Endothelial cell of umbilical vein (primary cell): ENCODE results near the gene BRD1. TPM values are rescaled to one million over a fixed set of nuclear protein-coding genes. Genes with fewer than 3 reads are reported as not detected.

ENCODE experiments used
- BruUV-seq: library from RNA; stranded (reverse); fragments of 400-500 nt; replicated peaks from 2 replicates; lab custom pipeline; 2021; lab: Mats Ljungman, UMichigan
- CTCF ChIA-PET: fragments of 300-600, 350-600 bp; sonication (Branson Sonifier 250); formaldehyde crosslinking; loops from one replicate; lab custom pipeline; 2021; ENCODE audit warnings: antibody characterized with exemption, inconsistent platforms; lab: Charles Lee
- POLR2A ChIA-PET: fragments of 300-600, 350-600 bp; sonication (Branson Sonifier 250); formaldehyde crosslinking; loops from one replicate; lab custom pipeline; 2021; ENCODE audit warnings: antibody characterized with exemption, inconsistent platforms; lab: Charles Lee
- DNase-seq: peaks from one replicate; pipeline ENCODE4 v3.0.0-alpha.2; 2011; ENCODE audit warnings: low read depth, low spot score
- FAIRE-seq: peaks from 2 replicates; lab custom pipeline; 2011; peaks lifted over from hg19 to GRCh38; lab: Jason Lieb, UNC
- H2AFZ ChIP-seq: 2 replicates; pipeline ENCODE4 v1.6.0; 2012; ENCODE audit warnings: low read depth, low read length, control low read depth, inconsistent platforms
- H3K27ac ChIP-seq: 2 replicates; pipeline ENCODE4 v1.5.1; 2011; ENCODE audit warnings: low read depth, mild to moderate bottlenecking, control low read depth, low read length, moderate library complexity; ENCODE audit not compliant: insufficient read depth
- H3K27me3 ChIP-seq, 2 experiments: 2 replicates each; pipeline versions ENCODE4 v1.6.0 to v1.6.1; 2011; ENCODE audit warnings: low read length in 2 of 2, mixed read lengths in 1 of 2; ENCODE audit not compliant: control insufficient read depth in 2 of 2, insufficient read depth in 2 of 2
- H3K36me3 ChIP-seq, 2 experiments: 2 replicates in 1 of 2; 3 replicates in 1 of 2; pipeline ENCODE4 v1.5.1; 2011; ENCODE audit warnings: low read length in 2 of 2, mild to moderate bottlenecking in 1 of 2, moderate library complexity in 1 of 2; ENCODE audit not compliant: control insufficient read depth in 2 of 2, insufficient read depth in 2 of 2; ENCODE audit errors: extremely low read depth in 1 of 2
- H3K4me1 ChIP-seq: 3 replicates; pipeline ENCODE4 v1.5.1; 2011; ENCODE audit warnings: mild to moderate bottlenecking, low read length; ENCODE audit not compliant: control insufficient read depth, insufficient read depth; ENCODE audit errors: extremely low read depth
- H3K4me2 ChIP-seq: 2 replicates; pipeline ENCODE4 v1.6.1; 2011; ENCODE audit warnings: low read length, control low read depth, mixed read lengths; ENCODE audit not compliant: insufficient read depth
- H3K4me3 ChIP-seq, 3 experiments: fragments of 200-600 bp in 1 of 3; sonication (generic), shearing (Covaris generic) in 1 of 3; replicated peaks in 1 of 3; 2 replicates each; pipeline ENCODE4 v1.5.1; 2011 to 2016; ENCODE audit warnings: control low read depth in 3 of 3, low read length in 3 of 3, mild to moderate bottlenecking in 2 of 3, inconsistent platforms in 1 of 3, low read depth in 1 of 3, moderate library complexity in 1 of 3; ENCODE audit not compliant: insufficient read depth in 1 of 3
- H3K79me2 ChIP-seq: 2 replicates; pipeline ENCODE4 v1.6.0; 2012; ENCODE audit warnings: low read length, inconsistent platforms; ENCODE audit not compliant: control insufficient read depth, insufficient read depth
- H3K9ac ChIP-seq: replicated peaks from 2 replicates; pipeline ENCODE3; 2011; ENCODE audit warnings: low read length, control low read depth; ENCODE audit not compliant: insufficient read depth; ENCODE audit errors: extremely low read depth
- H3K9me1 ChIP-seq: replicated peaks from 3 replicates; pipeline ENCODE4 v1.6.0; 2011; ENCODE audit warnings: mild to moderate bottlenecking, low read length; ENCODE audit not compliant: control insufficient read depth, insufficient read depth; ENCODE audit errors: extremely low read depth
- H3K9me3 ChIP-seq: replicated peaks from 2 replicates; pipeline ENCODE4 v1.5.1; 2012; ENCODE audit warnings: low read length, inconsistent platforms; ENCODE audit not compliant: control insufficient read depth, insufficient read depth
- H4K20me1 ChIP-seq: replicated peaks from 2 replicates; pipeline ENCODE3; 2011; ENCODE audit warnings: mild to moderate bottlenecking, low read length; ENCODE audit not compliant: control insufficient read depth, insufficient read depth; ENCODE audit errors: extremely low read depth
- CTCF ChIP-seq, 2 donors: IDR thresholded peaks; 1 replicate in 1 of 2; 2 replicates in 1 of 2; pipeline ENCODE4 v1.5.1; 2011; ENCODE audit warnings: low read length in 2 of 2, mild to moderate bottlenecking in 2 of 2, moderate library complexity in 2 of 2, control low read depth in 1 of 2, inconsistent platforms in 1 of 2, low read depth in 1 of 2; ENCODE audit not compliant: insufficient read depth in 1 of 2; ENCODE audit errors: extremely low read depth in 1 of 2
- EZH2 ChIP-seq: IDR thresholded peaks from 2 replicates; pipeline ENCODE4 v1.6.1; 2012; ENCODE audit warnings: borderline replicate concordance, low read depth, mild to moderate bottlenecking, moderate library complexity, low read length, inconsistent platforms; ENCODE audit not compliant: severe bottlenecking
- FOS ChIP-seq: IDR thresholded peaks from 2 replicates; pipeline ENCODE4 v1.6.1; 2011; ENCODE audit warnings: mild to moderate bottlenecking, low read length, moderate library complexity, borderline replicate concordance; ENCODE audit not compliant: insufficient read depth
- GATA2 ChIP-seq: IDR thresholded peaks from 2 replicates; pipeline ENCODE4 v1.7.0; 2011; ENCODE audit warnings: low read depth, mild to moderate bottlenecking, moderate library complexity, mixed read lengths, low read length; ENCODE audit not compliant: insufficient read length, insufficient read depth
- JUN ChIP-seq: IDR thresholded peaks from 2 replicates; pipeline ENCODE4 v1.6.1; 2011; ENCODE audit warnings: borderline replicate concordance, low read depth; ENCODE audit not compliant: insufficient read length, insufficient read depth
- MAX ChIP-seq: IDR thresholded peaks from 2 replicates; pipeline ENCODE4 v1.6.1; 2011; ENCODE audit not compliant: insufficient read depth, insufficient read length
- MYC ChIP-seq: IDR thresholded peaks from one replicate; pipeline ENCODE4 v1.6.1; 2011; ENCODE audit warnings: mild to moderate bottlenecking, low read depth, low read length
- POLR2A ChIP-seq: IDR thresholded peaks from 2 replicates; pipeline ENCODE4 v1.6.1; 2012; ENCODE audit warnings: low read depth, mild to moderate bottlenecking, control low read depth, low read length
- POLR2AphosphoS5 ChIP-seq: IDR thresholded peaks from 2 replicates; pipeline ENCODE4 v1.6.1; 2012; ENCODE audit warnings: low read depth, mild to moderate bottlenecking, control low read depth, low read length, moderate library complexity; ENCODE audit not compliant: insufficient read depth
- dilution Hi-C: fragments of 300-500 bp; cut with MboI; formaldehyde crosslinking; loops from one replicate; pipeline ENCODE4 v1.15.0; 2019; ENCODE audit warnings: low sequenced_read_pairs; ENCODE audit not compliant: extremely low pct_ligation_motif_present
- intact Hi-C: fragments of 100-400 bp; cut with micrococcal nuclease; formaldehyde crosslinking; loops from one replicate; pipeline ENCODE4 v1.10.0; 2022
- polyA plus RNA-seq, 4 experiments: library from polyadenylated mRNA; depleted of rRNA in 3 of 4; stranded (reverse) in 3 of 4; unstranded in 1 of 4; fragments of >200 nt; gene quantifications; 2 replicates each; pipeline versions ENCODE4 v1.2.1 to v1.2.3, GENCODE V29; 2011 to 2012; ENCODE audit warnings: missing spikeins in 1 of 4
- total RNA-seq: library from RNA; stranded (reverse); gene quantifications from 2 replicates; pipeline ENCODE4 v1.2.3, GENCODE V29; 2021

BRD1 gene
- total and polyA plus RNA-seq, 2 donors (not counting 3 experiments of a cell fraction or from before 2014, with no cell fraction given), result 8.1 to 41.1 TPM

- dilution Hi-C loops, result no loop called here
- no TSS peak for BruUV-seq
- DNase-seq (no peak), FAIRE-seq (no peak)
- Histone ChIP-seq H3K9me1 (no peaks in the 10 kb centered on the region), H3K27ac (no peak overlapping the region), H4K20me1 (no peaks in the 10 kb centered on the region), H3K4me2 (no peak overlapping the region), H2AFZ (no peak overlapping the region), H3K79me2 (peaks cover 72% of the 10 kb centered on the region), H3K9ac (no peak overlapping the region), H3K9me3 (no peaks in the 10 kb centered on the region), H3K4me3 (no peak overlapping the region), H3K4me1 (no peaks in the 10 kb centered on the region), H3K36me3 (peaks cover 32 to 63% of the 10 kb centered on the region in 2 experiments), H3K27me3 (no peaks in the 10 kb centered on the region)
- CTCF ChIA-PET, result no interaction called here
- POLR2A ChIA-PET, result no interaction called here
- no peak for TF ChIP-seq FOS
- TF ChIP-seq JUN, result no peak
- no peak for TF ChIP-seq MAX
- TF ChIP-seq MYC, result no peak
- no peak for TF ChIP-seq EZH2
- TF ChIP-seq CTCF (IDR thresholded peaks at IDR 0.05; ENCODE audit: extremely low read depth in 1 of 2, insufficient read depth in 1 of 2, low read depth in 1 of 2, low read length in 2 of 2), result no peak
- no peak for TF ChIP-seq POLR2AphosphoS5
- no peak for TF ChIP-seq GATA2
- no peak for TF ChIP-seq POLR2A
- intact Hi-C loops, result no loop called here
Observed at GRCh38 chr22:49796596-49797270, 30.9 kb downstream of the BRD1 start.
